ENCODE results near the gene LZTS2. TPM values are rescaled to one million over a fixed set of nuclear protein-coding genes. Genes with fewer than 3 reads are reported as not detected.

The LZTS2 gene
- polyA plus RNA-seq, 1 donor from 2014 or later = 17.5 TPM

- Mint-ChIP-seq H3K27me3 (peaks cover 30% of the 10 kb centered on the region), H3K4me3 (peak overlapping the region in 2 of 4 donors; percentile 29 to 63), H3K36me3 (no peaks in the 10 kb centered on the region), H3K27ac (no peak overlapping the region), H3K4me1 (peaks cover 0 to 6% (median 3%) of the 10 kb centered on the region in 3 donors), H3K9me3 (no peaks in the 10 kb centered on the region)
Observed at GRCh38 chr10:101050208-101051069, 50.8 kb downstream of the LZTS2 start.

DNA sequence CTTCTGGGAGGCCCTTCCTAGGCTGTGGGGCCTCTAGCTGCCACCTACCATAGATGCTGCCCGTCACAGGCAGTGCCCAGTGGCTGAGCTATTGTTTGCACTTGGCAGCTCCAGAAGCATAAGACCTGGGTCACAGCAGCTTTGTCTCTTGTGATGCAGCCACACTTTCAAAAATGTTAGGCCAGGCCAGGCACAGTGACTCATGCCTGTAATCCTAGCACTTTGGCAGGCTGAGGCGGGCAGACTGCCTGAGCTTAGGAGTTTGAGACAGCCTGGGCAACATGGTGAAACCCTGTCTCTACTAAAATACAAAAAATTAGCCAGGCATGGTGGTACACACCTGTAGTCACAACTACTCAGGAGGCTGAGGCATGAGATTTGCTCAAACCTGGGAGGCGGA, 52.7 kb downstream of the LZTS2 start:
- Mint-ChIP-seq H3K9me3 (no peaks in the 10 kb centered on the region), H3K27ac (no peak overlapping the region), H3K27me3 (peaks cover 26% of the 10 kb centered on the region), H3K4me1 (peaks cover 0 to 6% (median 3%) of the 10 kb centered on the region in 3 donors), H3K36me3 (no peaks in the 10 kb centered on the region), H3K4me3 (no peak overlapping the region)

DNA sequence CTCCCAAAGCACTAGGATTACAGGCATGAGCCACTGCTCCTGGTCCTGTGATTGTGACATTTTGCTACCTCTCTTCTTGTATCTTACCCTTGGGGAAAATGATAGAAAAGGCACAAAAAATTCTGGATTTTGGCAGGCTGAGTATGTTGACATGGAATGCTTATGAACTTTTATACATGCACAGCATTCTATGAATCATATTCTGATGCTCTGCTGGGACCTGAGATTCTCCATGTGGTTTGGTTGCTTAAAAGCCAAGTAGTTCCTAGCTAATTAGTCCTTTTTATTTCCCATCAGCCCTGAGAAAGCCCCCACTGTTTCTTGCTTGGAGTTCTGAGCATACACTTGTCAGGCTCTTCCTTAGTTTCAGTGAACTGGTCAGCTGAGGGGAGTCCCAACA, 53.9 kb downstream of the LZTS2 start:
- Mint-ChIP-seq H3K36me3 (no peaks in the 10 kb centered on the region), H3K27ac (no peak overlapping the region)

DNA sequence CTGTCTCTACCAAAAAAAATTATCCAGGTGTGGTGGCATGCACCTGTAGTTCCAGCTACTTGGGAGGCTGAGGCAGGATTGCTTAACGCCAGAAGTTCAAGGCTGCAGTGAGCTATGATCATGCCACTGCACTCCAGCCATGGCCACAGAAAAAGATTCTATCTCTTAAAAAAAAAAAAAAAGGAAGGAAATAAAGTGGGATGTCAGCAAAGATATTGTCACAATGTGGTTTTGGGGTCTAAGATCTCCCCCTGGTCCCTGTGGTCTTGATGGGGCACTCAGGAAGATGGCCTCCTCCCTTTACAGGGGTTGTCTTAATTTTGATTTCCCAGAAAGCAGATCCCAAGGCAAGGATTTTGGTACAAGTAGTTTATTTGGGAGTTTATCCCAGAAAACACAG, 54.7 kb downstream of the LZTS2 start:
- Mint-ChIP-seq H3K4me3 (no peak overlapping the region), H3K9me3 (no peaks in the 10 kb centered on the region), H3K27ac (no peak overlapping the region), H3K36me3 (no peaks in the 10 kb centered on the region), H3K4me1 (peaks cover 0 to 6% (median 3%) of the 10 kb centered on the region in 3 donors), H3K27me3 (peaks cover 11% of the 10 kb centered on the region)

More for the DNA sequence above, 53.9 kb downstream of the LZTS2 start:
- peaks cover 19% of the 10 kb centered on the region for H3K27me3 Mint-ChIP-seq
- H3K4me3 Mint-ChIP-seq = no peak overlapping the region
- H3K4me1 Mint-ChIP-seq = peaks cover 0 to 6% (median 3%) of the 10 kb centered on the region in 3 donors
- no peaks in the 10 kb centered on the region for H3K9me3 Mint-ChIP-seq

GRCh38 chr10:101054876-101055275, 55.3 kb downstream of the LZTS2 start:
- Mint-ChIP-seq H3K36me3 (no peaks in the 10 kb centered on the region), H3K4me1 (peaks cover 2 to 11% (median 5%) of the 10 kb centered on the region in 3 donors), H3K27me3 (peaks cover 6% of the 10 kb centered on the region), H3K9me3 (no peaks in the 10 kb centered on the region), H3K4me3 (no peak overlapping the region), H3K27ac (no peak overlapping the region)

DNA sequence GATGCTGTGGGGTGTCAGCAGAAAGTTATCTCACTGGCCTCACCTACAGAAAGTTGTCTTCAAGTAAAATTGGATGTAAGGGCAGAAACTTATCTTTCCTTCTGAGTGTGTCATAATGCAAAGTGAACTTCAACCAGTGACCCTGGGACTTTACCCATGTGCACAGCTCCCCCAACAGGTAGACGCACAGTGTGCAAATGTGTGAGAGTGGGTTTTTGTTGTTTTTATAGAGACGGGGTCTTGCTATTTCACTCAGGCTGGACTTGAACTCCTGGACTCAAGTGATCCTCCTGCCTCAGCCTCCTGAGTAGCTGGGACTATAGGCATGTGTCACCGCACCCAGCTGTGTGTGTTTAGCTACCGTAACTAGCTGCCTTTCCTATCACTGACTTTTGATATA, 55.8 kb downstream of the LZTS2 start:
- Mint-ChIP-seq H3K27me3 (peaks cover 3% of the 10 kb centered on the region), H3K4me1 (peaks cover 5 to 12% (median 8%) of the 10 kb centered on the region in 3 donors), H3K27ac (no peak overlapping the region), H3K4me3 (no peak overlapping the region), H3K36me3 (no peaks in the 10 kb centered on the region), H3K9me3 (no peaks in the 10 kb centered on the region)

DNA sequence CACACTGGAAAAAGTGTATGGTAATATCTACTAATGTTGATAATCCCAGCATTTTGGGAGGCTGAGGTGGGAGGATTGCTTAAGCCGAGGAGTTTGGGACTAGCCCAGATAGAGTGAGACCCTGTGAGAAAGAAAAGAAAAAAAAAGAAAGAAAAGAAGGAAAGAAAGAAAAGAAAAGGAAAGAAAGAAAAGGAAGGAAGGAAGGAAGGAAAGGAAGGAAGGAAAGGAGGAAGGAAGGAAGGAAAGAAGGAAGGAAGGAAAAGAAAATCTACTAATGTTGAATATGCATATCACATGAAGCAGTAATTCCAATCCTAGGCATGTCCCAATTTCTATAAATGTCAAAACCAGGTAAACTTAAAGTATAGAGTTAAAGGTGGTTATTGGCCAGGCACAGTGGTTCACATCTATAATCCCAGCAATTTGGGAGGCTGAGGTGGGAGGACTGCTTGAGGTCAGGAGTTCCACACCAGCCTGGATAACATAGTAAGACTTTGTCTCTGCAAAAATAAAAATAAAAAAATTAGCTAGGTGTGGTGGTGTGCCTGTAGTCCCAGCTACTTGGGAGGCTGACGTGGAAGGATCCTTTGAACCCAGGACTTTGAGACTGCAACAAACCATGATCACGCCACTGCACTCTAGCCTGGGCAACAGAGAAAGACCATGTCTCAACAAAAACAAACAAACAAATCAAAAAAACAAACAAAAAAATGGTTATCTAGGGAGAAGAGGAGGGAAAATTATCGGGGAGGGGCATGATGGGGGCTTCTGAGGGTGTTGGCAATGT, 57.0 kb downstream of the LZTS2 start:
- Mint-ChIP-seq H3K9me3 (no peaks in the 10 kb centered on the region), H3K4me1 (peaks cover 5 to 11% (median 7%) of the 10 kb centered on the region in 3 donors), H3K27me3 (no peaks in the 10 kb centered on the region), H3K4me3 (no peak overlapping the region), H3K27ac (no peak overlapping the region), H3K36me3 (no peaks in the 10 kb centered on the region)

Other genes starting within 250 kb of the LZTS2 start
- gene SLF2, start 86.8 kb upstream of the LZTS2 start, polyA plus RNA-seq = 12.7 TPM
- not detected for gene SEMA4G, start 30.3 kb upstream of the LZTS2 start, polyA plus RNA-seq
- 120 TPM for gene MRPL43, start 12.3 kb upstream of the LZTS2 start, polyA plus RNA-seq
- 13.6 TPM for gene TWNK, start 12.3 kb upstream of the LZTS2 start, polyA plus RNA-seq
- gene PDZD7, start 31.3 kb downstream of the LZTS2 start, polyA plus RNA-seq = not detected
- 7.4 TPM for gene SFXN3, start 31.4 kb downstream of the LZTS2 start, polyA plus RNA-seq
- gene KAZALD1, start 62.2 kb downstream of the LZTS2 start, polyA plus RNA-seq = not detected
- gene TLX1, start 131.5 kb downstream of the LZTS2 start, polyA plus RNA-seq = not detected
- gene LBX1, start 229.7 kb downstream of the LZTS2 start, polyA plus RNA-seq = not detected

All from IgD-negative memory B cell (primary cell).